ENCODE data around the gene GLMP. TPM values are rescaled to one million over a fixed set of nuclear protein-coding genes. Genes with fewer than 3 reads are reported as not detected.

GLMP gene
- total RNA-seq, 1 donor from 2014 or later, result 97.2 TPM

GRCh38 chr1:156284112-156284511 is 11.4 kb downstream of the GLMP start, which contains the start of gene TMEM79:
Gene TMEM79 (plus strand): TSS chr1:156284325. CDS start chr1:156285227, 902 bp downstream.
- TF ChIP-seq, protein P1, sequence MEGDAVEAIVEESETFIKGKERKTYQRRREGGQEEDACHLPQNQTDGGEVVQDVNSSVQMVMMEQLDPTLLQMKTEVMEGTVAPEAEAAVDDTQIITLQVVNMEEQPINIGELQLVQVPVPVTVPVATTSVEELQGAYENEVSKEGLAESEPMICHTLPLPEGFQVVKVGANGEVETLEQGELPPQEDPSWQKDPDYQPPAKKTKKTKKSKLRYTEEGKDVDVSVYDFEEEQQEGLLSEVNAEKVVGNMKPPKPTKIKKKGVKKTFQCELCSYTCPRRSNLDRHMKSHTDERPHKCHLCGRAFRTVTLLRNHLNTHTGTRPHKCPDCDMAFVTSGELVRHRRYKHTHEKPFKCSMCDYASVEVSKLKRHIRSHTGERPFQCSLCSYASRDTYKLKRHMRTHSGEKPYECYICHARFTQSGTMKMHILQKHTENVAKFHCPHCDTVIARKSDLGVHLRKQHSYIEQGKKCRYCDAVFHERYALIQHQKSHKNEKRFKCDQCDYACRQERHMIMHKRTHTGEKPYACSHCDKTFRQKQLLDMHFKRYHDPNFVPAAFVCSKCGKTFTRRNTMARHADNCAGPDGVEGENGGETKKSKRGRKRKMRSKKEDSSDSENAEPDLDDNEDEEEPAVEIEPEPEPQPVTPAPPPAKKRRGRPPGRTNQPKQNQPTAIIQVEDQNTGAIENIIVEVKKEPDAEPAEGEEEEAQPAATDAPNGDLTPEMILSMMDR (IDR thresholded peaks at IDR 0.05; ENCODE audit: unreplicated experiment), result no peak
- Mint-ChIP-seq H3K4me1 (ENCODE audit: unreplicated experiment) (peaks cover 21% of the 10 kb centered on the region), H3K9me3 (ENCODE audit: unreplicated experiment) (no peaks in the 10 kb centered on the region), H3K4me3 (ENCODE audit: unreplicated experiment) (peak within 1 kb of the TSS; percentile 99), H3K27me3 (ENCODE audit: unreplicated experiment) (peaks cover 3% of the 10 kb centered on the region), H3K36me3 (ENCODE audit: low read depth, unreplicated experiment) (peaks cover 5% of the 10 kb centered on the region), H3K27ac (ENCODE audit: unreplicated experiment) (peak within 1 kb of the TSS; percentile 85)
- no peak for DNase-seq (ENCODE audit: low spot score)

DNA sequence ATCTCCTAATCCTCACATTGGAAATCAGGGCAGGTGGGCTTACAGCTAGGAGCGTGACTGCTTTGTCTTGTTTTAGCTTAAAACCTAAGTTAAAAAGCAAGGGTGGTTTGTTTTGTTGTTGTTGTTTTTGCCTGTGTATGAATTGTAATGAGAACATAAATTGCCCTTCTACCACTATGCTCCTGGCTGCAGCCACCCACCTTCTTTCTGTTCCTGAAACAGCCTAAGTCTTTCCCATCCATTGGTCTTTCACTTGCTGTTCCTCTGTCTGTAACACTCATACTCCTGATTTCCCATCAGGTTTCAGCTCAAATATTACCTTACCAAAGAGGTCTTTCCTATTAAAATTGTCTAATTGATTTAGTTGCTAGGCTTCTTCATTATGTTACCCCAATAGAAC is 12.0 kb downstream of the GLMP start:
- Mint-ChIP-seq H3K4me1 (ENCODE audit: unreplicated experiment) (peaks cover 21% of the 10 kb centered on the region), H3K27ac (ENCODE audit: unreplicated experiment) (peak overlapping the region; percentile 64), H3K27me3 (ENCODE audit: unreplicated experiment) (peaks cover 3% of the 10 kb centered on the region), H3K36me3 (ENCODE audit: low read depth, unreplicated experiment) (peaks cover 5% of the 10 kb centered on the region), H3K9me3 (ENCODE audit: unreplicated experiment) (no peaks in the 10 kb centered on the region), H3K4me3 (ENCODE audit: unreplicated experiment) (peak overlapping the region; percentile 99)
- TF ChIP-seq, protein P1 (IDR thresholded peaks at IDR 0.05; ENCODE audit: unreplicated experiment), result no peak
- DNase-seq (ENCODE audit: low spot score), result no peak

DNA sequence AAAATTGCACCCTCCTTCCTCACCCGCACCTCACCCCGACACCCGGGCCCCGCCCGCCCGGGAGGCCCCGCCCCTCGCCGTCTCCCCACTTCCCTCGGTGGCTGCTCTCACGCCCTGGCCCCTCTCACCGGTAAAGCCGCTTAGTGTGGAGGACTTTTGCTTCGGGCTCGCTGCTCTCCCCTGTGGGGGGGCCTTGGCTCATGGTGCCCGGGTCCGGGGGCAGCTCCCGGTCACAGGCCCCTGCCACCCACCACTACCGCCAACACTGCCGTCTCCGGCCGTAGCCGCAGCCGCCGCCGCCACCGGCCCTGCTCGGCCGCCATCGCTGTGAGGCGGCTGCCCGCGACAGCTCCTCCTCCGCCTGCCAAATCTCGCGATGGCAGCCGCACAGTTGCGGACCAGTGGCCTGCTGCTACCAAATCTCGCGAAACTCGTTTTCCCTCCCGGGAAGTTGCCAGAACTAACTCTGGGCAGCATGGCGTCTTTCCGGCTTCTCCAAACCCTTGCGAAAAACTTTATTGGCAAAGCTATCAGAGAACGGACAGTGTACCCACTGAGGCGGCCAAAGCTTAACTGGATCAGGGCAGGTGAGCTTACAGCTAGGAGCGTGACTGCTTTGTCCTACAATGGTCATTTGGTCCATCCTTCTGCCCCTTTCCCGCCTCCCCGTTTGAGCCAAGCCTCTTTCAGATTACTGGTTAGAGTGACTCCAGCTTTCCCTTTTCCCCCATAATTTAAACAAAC is 12.8 kb downstream of the GLMP start, which contains the start of gene SMG5:
Gene SMG5 (minus strand): TSS at position 347 of the 744 bp plus-strand sequence. CDS start 145 bp downstream, at position 202.
- Mint-ChIP-seq H3K36me3 (ENCODE audit: low read depth, unreplicated experiment) (peaks cover 12% of the 10 kb centered on the region), H3K4me1 (ENCODE audit: unreplicated experiment) (peaks cover 21% of the 10 kb centered on the region), H3K27me3 (ENCODE audit: unreplicated experiment) (peaks cover 3% of the 10 kb centered on the region), H3K4me3 (ENCODE audit: unreplicated experiment) (peak within 1 kb of the TSS; percentile 99), H3K27ac (ENCODE audit: unreplicated experiment) (peak within 1 kb of the TSS; percentile 92), H3K9me3 (ENCODE audit: unreplicated experiment) (no peaks in the 10 kb centered on the region)
- TF ChIP-seq, protein P1 (IDR thresholded peaks at IDR 0.05; ENCODE audit: unreplicated experiment), result no peak
- peak; percentile 95 for DNase-seq (ENCODE audit: low spot score)

GRCh38 chr1:156281693-156282478 is 13.6 kb downstream of the GLMP start:
- H3K9me3 Mint-ChIP-seq (ENCODE audit: unreplicated experiment), result no peaks in the 10 kb centered on the region
- peaks cover 19% of the 10 kb centered on the region for H3K36me3 Mint-ChIP-seq (ENCODE audit: low read depth, unreplicated experiment)
- TF ChIP-seq, protein P1 (IDR thresholded peaks at IDR 0.05; ENCODE audit: unreplicated experiment), result no peak
- DNase-seq (ENCODE audit: low spot score), result no peak
- H3K4me1 Mint-ChIP-seq (ENCODE audit: unreplicated experiment), result peaks cover 21% of the 10 kb centered on the region
- peak overlapping the region; percentile 92 for H3K27ac Mint-ChIP-seq (ENCODE audit: unreplicated experiment)
- H3K27me3 Mint-ChIP-seq (ENCODE audit: unreplicated experiment), result peaks cover 4% of the 10 kb centered on the region
- H3K4me3 Mint-ChIP-seq (ENCODE audit: unreplicated experiment), result peak overlapping the region; percentile 99

Measured in endothelial cell (in vitro differentiated cells).